ENCODE measurements around the gene SPATS2L.

DNA sequence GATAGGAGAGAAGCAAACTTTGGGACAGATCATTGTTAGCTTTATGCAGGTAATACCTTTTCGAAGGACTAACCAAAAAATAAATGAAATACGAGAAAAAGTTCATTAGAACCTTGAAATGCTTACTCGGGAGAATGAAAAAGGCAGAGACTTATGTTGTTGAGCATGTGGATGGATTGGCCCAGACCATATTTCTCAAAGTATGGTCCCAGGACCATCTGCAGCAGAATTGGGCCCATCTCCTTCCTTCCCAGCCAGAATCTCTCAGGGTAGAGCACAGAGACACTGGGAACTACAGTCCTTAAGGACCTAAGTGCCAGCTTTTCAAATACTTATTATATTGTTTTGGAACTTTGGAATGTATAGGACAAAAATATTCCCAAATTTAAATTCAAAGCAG lies 152.6 kb downstream of the SPATS2L start:
- TF ChIP-seq EZH2phosphoT487 (IDR thresholded peaks at IDR 0.05; ENCODE audit: borderline replicate concordance, low read length) (no peak), EZH2 (IDR thresholded peaks at IDR 0.05; ENCODE audit: low read length, unreplicated experiment) (no peak)
- TF ChIP-seq, protein P1, sequence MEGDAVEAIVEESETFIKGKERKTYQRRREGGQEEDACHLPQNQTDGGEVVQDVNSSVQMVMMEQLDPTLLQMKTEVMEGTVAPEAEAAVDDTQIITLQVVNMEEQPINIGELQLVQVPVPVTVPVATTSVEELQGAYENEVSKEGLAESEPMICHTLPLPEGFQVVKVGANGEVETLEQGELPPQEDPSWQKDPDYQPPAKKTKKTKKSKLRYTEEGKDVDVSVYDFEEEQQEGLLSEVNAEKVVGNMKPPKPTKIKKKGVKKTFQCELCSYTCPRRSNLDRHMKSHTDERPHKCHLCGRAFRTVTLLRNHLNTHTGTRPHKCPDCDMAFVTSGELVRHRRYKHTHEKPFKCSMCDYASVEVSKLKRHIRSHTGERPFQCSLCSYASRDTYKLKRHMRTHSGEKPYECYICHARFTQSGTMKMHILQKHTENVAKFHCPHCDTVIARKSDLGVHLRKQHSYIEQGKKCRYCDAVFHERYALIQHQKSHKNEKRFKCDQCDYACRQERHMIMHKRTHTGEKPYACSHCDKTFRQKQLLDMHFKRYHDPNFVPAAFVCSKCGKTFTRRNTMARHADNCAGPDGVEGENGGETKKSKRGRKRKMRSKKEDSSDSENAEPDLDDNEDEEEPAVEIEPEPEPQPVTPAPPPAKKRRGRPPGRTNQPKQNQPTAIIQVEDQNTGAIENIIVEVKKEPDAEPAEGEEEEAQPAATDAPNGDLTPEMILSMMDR (conservative IDR thresholded peaks at IDR 0.05; ENCODE audit: low read depth, low read length) = no peak
